K562 (cell line): ENCODE results near the gene KLF2. TPM values are rescaled to one million over a fixed set of nuclear protein-coding genes. Genes with fewer than 3 reads are reported as not detected.

ENCODE experiments used
- ATAC-seq: fragments of 200-7000 bp; cut with Tn5 transposase; 3 replicates; pipeline ENCODE4 v1.9.1; 2020; ENCODE audit warnings: moderate library complexity
- BruUV-seq: library from RNA; stranded (reverse); fragments of 400-500 nt; replicated peaks from 2 replicates; lab custom pipeline; 2021; lab: Mats Ljungman, UMichigan
- CTCF ChIA-PET: fragments of 300-600 bp; formaldehyde crosslinking; extraction: SDS; loops from one replicate; lab custom pipeline; 2021; ENCODE audit warnings: low intra/inter-chr PET ratio; lab: Yijun Ruan, JAX
- POLR2A ChIA-PET: fragments of 300-600, 350-650 bp; sonication (Branson Sonifier 250); formaldehyde crosslinking; extraction: SDS; loops from one replicate; lab custom pipeline; 2021; ENCODE audit warnings: antibody characterized with exemption, inconsistent platforms; lab: Yijun Ruan, JAX
- DNase-seq, 4 experiments: peaks; one replicate each; pipeline versions ENCODE4 v3.0.0 to v3.0.0-alpha.2; 2011 to 2018; ENCODE audit warnings: low spot score in 3 of 4, mixed read lengths in 3 of 4; ENCODE audit errors: extremely low read depth in 1 of 4
- FAIRE-seq: peaks from 2 replicates; lab custom pipeline; 2011; peaks lifted over from hg19 to GRCh38; lab: Jason Lieb, UNC
- H2AFZ ChIP-seq: 2 replicates; pipeline ENCODE4 v1.6.0; 2011; ENCODE audit warnings: low read depth, low read length, control low read depth, inconsistent platforms
- H3K27ac ChIP-seq: fragments of 200-600 bp; 3 replicates; pipeline ENCODE4 v1.8.0; 2011; ENCODE audit warnings: low read depth, mild to moderate bottlenecking, control low read depth, inconsistent platforms, low read length, moderate library complexity, mixed read lengths; ENCODE audit errors: extremely low read depth
- H3K27me3 ChIP-seq, 2 experiments: fragments of 300-600 bp in 1 of 2; 2 replicates in 1 of 2; 3 replicates in 1 of 2; pipeline versions ENCODE4 v1.6.0 to v1.8.0; 2011; ENCODE audit warnings: inconsistent platforms in 2 of 2, low read length in 2 of 2, mild to moderate bottlenecking in 1 of 2, mixed read lengths in 1 of 2, moderate library complexity in 1 of 2; ENCODE audit not compliant: control insufficient read depth in 2 of 2, insufficient read depth in 2 of 2
- H3K36me3 ChIP-seq: fragments of 300-600 bp; 3 replicates; pipeline ENCODE4 v1.8.0; 2011; ENCODE audit warnings: mild to moderate bottlenecking, low read length, inconsistent platforms; ENCODE audit not compliant: control insufficient read depth, insufficient read depth
- H3K4me1 ChIP-seq, 2 experiments: fragments of 200-600 bp in 1 of 2; replicated peaks in 1 of 2; 2 replicates in 1 of 2; 3 replicates in 1 of 2; pipeline versions ENCODE4 v1.5.1 to v1.8.0; 2011; ENCODE audit warnings: inconsistent platforms in 2 of 2, low read length in 2 of 2, mild to moderate bottlenecking in 1 of 2, mixed read lengths in 1 of 2, moderate library complexity in 1 of 2; ENCODE audit not compliant: control insufficient read depth in 2 of 2, insufficient read depth in 2 of 2
- H3K4me2 ChIP-seq: 2 replicates; pipeline ENCODE4 v1.6.1; 2011; ENCODE audit warnings: low read length, control low read depth, inconsistent platforms, mixed read lengths; ENCODE audit not compliant: insufficient read depth
- H3K4me3 ChIP-seq: fragments of 200-600 bp; sonication (generic), shearing (Covaris generic); 2 replicates; pipeline ENCODE4 v1.5.1; 2016; ENCODE audit warnings: control low read depth, inconsistent platforms
- H3K79me2 ChIP-seq: fragments of 200-600 bp; 3 replicates; pipeline ENCODE4 v1.8.0; 2011; ENCODE audit warnings: low read length, inconsistent platforms; ENCODE audit not compliant: control insufficient read depth, insufficient read depth
- H3K9ac ChIP-seq, 2 experiments: 2 replicates each; pipeline versions ENCODE4 v1.6.0 to v1.6.1; 2011; ENCODE audit warnings: low read depth in 2 of 2, low read length in 2 of 2, control low read depth in 1 of 2, inconsistent platforms in 1 of 2, mild to moderate bottlenecking in 1 of 2, mixed read lengths in 1 of 2; ENCODE audit not compliant: insufficient read depth in 1 of 2
- H3K9me1 ChIP-seq: one replicate; pipeline ENCODE4 v1.6.0; 2011; ENCODE audit warnings: inconsistent platforms, mild to moderate bottlenecking, low read length, moderate library complexity; ENCODE audit not compliant: control insufficient read depth, insufficient read depth
- H3K9me3 ChIP-seq: replicated peaks from 2 replicates; pipeline ENCODE4 v1.5.1; 2011; ENCODE audit warnings: low read depth, low read length, inconsistent platforms; ENCODE audit not compliant: control insufficient read depth, insufficient read depth
- H4K20me1 ChIP-seq: replicated peaks from 2 replicates; pipeline ENCODE4 v1.6.1; 2011; ENCODE audit warnings: low read length, inconsistent platforms, mixed read lengths; ENCODE audit not compliant: control insufficient read depth, insufficient read depth
- C11orf30 ChIP-seq: fragments of 450-650 bp; IDR thresholded peaks from 2 replicates; pipeline ENCODE4 v1.6.1; 2016; ENCODE audit warnings: low read depth, mild to moderate bottlenecking
- CGGBP1 ChIP-seq: fragments of 250-450 bp; sonication (Bioruptor Pico); IDR thresholded peaks from 2 replicates; pipeline ENCODE4 v1.9.0; 2021; ENCODE audit warnings: mild to moderate bottlenecking
- ELF1 ChIP-seq: fragments of 200-800 bp; sonication (Bioruptor generic); IDR thresholded peaks from 2 replicates; pipeline ENCODE4 v1.6.1; 2016; ENCODE audit warnings: missing genetic modification characterization, missing compliant biosample characterization
- FOXJ2 ChIP-seq: fragments of 200-800 bp; sonication (Bioruptor generic); IDR thresholded peaks from 2 replicates; pipeline ENCODE4 v1.6.1; 2016; ENCODE audit warnings: missing genetic modification characterization, missing compliant biosample characterization
- HDAC2 ChIP-seq: fragments of 450-650 bp; IDR thresholded peaks from 2 replicates; pipeline ENCODE4 v1.6.1; 2016; ENCODE audit warnings: mild to moderate bottlenecking
- MEIS2 ChIP-seq: fragments of 450-650 bp; IDR thresholded peaks from 2 replicates; pipeline ENCODE4 v1.6.1; 2014; ENCODE audit warnings: mild to moderate bottlenecking; ENCODE audit not compliant: partially characterized antibody
- MLX ChIP-seq, 2 experiments: fragments of 450-650 bp in 1 of 2; sonication (generic) in 1 of 2; formaldehyde crosslinking; conservative IDR thresholded peaks; 2 replicates each; pipeline versions ENCODE4 v1.4.0 to v1.8.1; 2020 to 2022; ENCODE audit warnings: mild to moderate bottlenecking in 1 of 2, missing genetic modification reagents in 1 of 2
- NONO ChIP-seq, 2 experiments: fragments of 200-400 bp in 1 of 2; fragments of 450-650 bp in 1 of 2; formaldehyde crosslinking in 1 of 2; IDR thresholded peaks; 2 replicates each; pipeline ENCODE4 v1.6.1; 2017; ENCODE audit warnings: low read depth in 2 of 2, mild to moderate bottlenecking in 2 of 2, moderate library complexity in 2 of 2, low read length in 1 of 2
- PREB ChIP-seq: sonication (generic); formaldehyde crosslinking; IDR thresholded peaks from 2 replicates; pipeline ENCODE4 v1.8.1; 2023; ENCODE audit warnings: mild to moderate bottlenecking, missing genetic modification reagents
- PRPF4 ChIP-seq: fragments of 200-400 bp; formaldehyde crosslinking; IDR thresholded peaks from one replicate; pipeline ENCODE4 v1.6.1; 2017; ENCODE audit warnings: low read length, low read depth, mild to moderate bottlenecking; ENCODE audit not compliant: insufficient read depth, poor library complexity, severe bottlenecking
- RBM39 ChIP-seq: fragments of 200-400 bp; formaldehyde crosslinking; optimal IDR thresholded peaks from 2 replicates; pipeline ENCODE3; 2018; ENCODE audit warnings: low read depth, low read length
- RFX1 ChIP-seq: fragments of 450-650 bp; IDR thresholded peaks from 2 replicates; pipeline ENCODE4 v1.6.1; 2016; ENCODE audit warnings: mild to moderate bottlenecking, moderate library complexity
- ZNF696 ChIP-seq: fragments of 250-450 bp; sonication (Bioruptor Pico); conservative IDR thresholded peaks from 2 replicates; pipeline ENCODE4 v1.4.0; 2020; ENCODE audit warnings: mild to moderate bottlenecking, moderate library complexity
- WGBS: fragments of 100-300 bp; shearing (Covaris generic); methylation state at CpG from one replicate; pipeline ENCODE4 v1.1.6; 2016; ENCODE audit warnings: low coverage, mixed read lengths; ENCODE audit not compliant: insufficient coverage; ENCODE audit errors: missing lambda C conversion rate; 5-methylcytosine and 5-hydroxymethylcytosine counted together
- in situ Hi-C: fragments of 300-500 bp; cut with MboI; formaldehyde crosslinking; loops from 4 replicates; pipeline ENCODE4 v1.15.0; 2018; ENCODE audit warnings: inconsistent platforms, mixed read lengths
- intact Hi-C: fragments of 100-400 bp; cut with micrococcal nuclease; formaldehyde crosslinking; loops from 2 replicates; pipeline ENCODE4 v1.14.2; 2022
- polyA plus RNA-seq, 8 experiments: library from polyadenylated mRNA; depleted of rRNA in 4 of 8; stranded (reverse) in 5 of 8; unstranded in 3 of 8; fragments of >200 nt; fragmentation: Nextera tagmentation in 2 of 8; fragmentation: Illumina TruSeq in 1 of 8; extraction: Ambion mirVana in 2 of 8; extraction: Trizol in 1 of 8; gene quantifications; 2 replicates each; pipeline versions ENCODE4 v1.2.1 to v1.2.3, GENCODE V29; 2011 to 2014; ENCODE audit warnings: inconsistent platforms in 1 of 8, missing spikeins in 1 of 8
- total RNA-seq, 7 experiments: library from RNA; depleted of rRNA in 6 of 7; stranded (reverse); fragments of >200 nt in 6 of 7; fragmentation: Illumina TruSeq in 2 of 7; extraction: Trizol in 2 of 7; gene quantifications; 2 replicates each; pipeline versions ENCODE4 v1.2.1 to v1.2.3, GENCODE V29; 2011 to 2021; ENCODE audit warnings: low replicate concordance in 1 of 7
- TF ChIP-seq, protein P1 (sequence below): sonication (generic); formaldehyde crosslinking; IDR thresholded peaks from 2 replicates; pipeline ENCODE4 v1.8.0; 2022; ENCODE audit warnings: missing genetic modification reagents, mild to moderate bottlenecking, moderate library complexity, borderline replicate concordance

KLF2 gene
- total and polyA plus RNA-seq, 9 of the 15 experiments (the other 6 are each of a cell fraction or from before 2014, with no cell fraction given): 0.07 to 0.71 TPM; not detected in 7

- TF ChIP-seq C11orf30 (no peak), RBM39 (no peak), FOXJ2 (tag) (no peak)
Observed at GRCh38 chr19:16327501-16327900, 2.9 kb downstream of the KLF2 start (continued).

- Histone ChIP-seq H3K4me2 (no peak overlapping the region), H3K36me3 (no peaks in the 10 kb centered on the region), H3K27ac (no peak overlapping the region), H3K9me1 (no peaks in the 10 kb centered on the region), H2AFZ (no peak overlapping the region), H3K9ac (no peak overlapping the region), H4K20me1 (0 out of 2 replicates have a peak, but pooled peaks cover 2% of the 10 kb centered on the region), H3K4me1 (peaks cover 8 to 35% of the 10 kb centered on the region in 2 experiments), H3K27me3 (peaks cover 9 to 28% of the 10 kb centered on the region in 2 experiments; a peak in 3 of 5 replicates), H3K4me3 (no peak overlapping the region), H3K79me2 (no peaks in the 10 kb centered on the region), H3K9me3 (no peaks in the 10 kb centered on the region)
- peak; percentile 70 for FAIRE-seq
- intact Hi-C loops (loop anchor here (5.0 kb wide), 1 partner anchor 81 kb away; no protein-coding TSS in a partner anchor), in situ Hi-C loops (no loop called here)
- POLR2A ChIA-PET: interaction anchor here (0.6 to 1.1 kb wide), 4 partner anchors 9 to 103 kb away, joined by 3 to 5 read pairs (median 4); no protein-coding TSS in a partner anchor
- CTCF ChIA-PET: no interaction called here
- no peak for ATAC-seq
- DNase-seq: peak in 1 of 4 experiments; percentile 17
- BruUV-seq: no TSS peak
- 12% methylated on average over 20 of the region's 20 CpGs for WGBS
- TF ChIP-seq PRPF4 (no peak), CGGBP1 (CRISPR knock-in tag) (no peak), HDAC2 (no peak), MEIS2 (peak; percentile 32), PREB (no peak), RFX1 (peak; percentile 50), MLX (CRISPR knock-in tag; conservative IDR thresholded peaks at IDR 0.05) (no peak), ELF1 (tag) (no peak), NONO (IDR thresholded peaks at IDR 0.05; ENCODE audit: low read depth in 2 of 2, low read length in 1 of 2) (no peak), ZNF696 (CRISPR knock-in tag) (no peak)
- TF ChIP-seq, protein P1, sequence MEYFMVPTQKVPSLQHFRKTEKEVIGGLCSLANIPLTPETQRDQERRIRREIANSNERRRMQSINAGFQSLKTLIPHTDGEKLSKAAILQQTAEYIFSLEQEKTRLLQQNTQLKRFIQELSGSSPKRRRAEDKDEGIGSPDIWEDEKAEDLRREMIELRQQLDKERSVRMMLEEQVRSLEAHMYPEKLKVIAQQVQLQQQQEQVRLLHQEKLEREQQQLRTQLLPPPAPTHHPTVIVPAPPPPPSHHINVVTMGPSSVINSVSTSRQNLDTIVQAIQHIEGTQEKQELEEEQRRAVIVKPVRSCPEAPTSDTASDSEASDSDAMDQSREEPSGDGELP: peak; percentile 68
Observed at GRCh38 chr19:16327911-16328823, 3.5 kb downstream of the KLF2 start.
